ENCODE data around the gene TBCK. TPM values are rescaled to one million over a fixed set of nuclear protein-coding genes. Genes with fewer than 3 reads are reported as not detected.

The TBCK gene
- total and polyA plus RNA-seq, 9 of the 15 experiments (the other 6 are each of a cell fraction or from before 2014, with no cell fraction given), result 5.3 to 26.6 (median 16.2) TPM

DNA sequence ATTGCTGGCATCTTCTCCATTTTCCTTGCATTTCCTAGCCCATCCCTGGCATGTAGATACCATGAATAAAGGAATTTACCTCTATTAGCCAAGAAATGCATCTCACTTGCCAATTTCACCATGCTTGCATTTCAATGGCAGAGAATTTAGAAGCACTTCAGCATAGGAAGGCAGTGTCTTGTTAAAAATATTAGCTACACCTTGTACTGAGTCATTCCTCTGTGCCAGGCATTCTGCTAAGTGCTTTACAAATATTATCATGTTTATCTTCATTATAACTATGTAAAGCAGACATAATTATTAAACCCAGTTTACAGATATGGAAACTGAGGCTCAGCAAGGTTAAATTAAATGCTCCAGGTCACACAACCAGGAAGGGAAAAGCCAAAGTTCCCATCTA lies 282.5 kb downstream of the TBCK start:
- Histone ChIP-seq H3K9ac (ENCODE audit: insufficient read depth in 1 of 2, low read depth in 2 of 2, low read length in 2 of 2) (no peak overlapping the region), H3K9me1 (ENCODE audit: control insufficient read depth, insufficient read depth, low read length) (no peaks in the 10 kb centered on the region), H3K4me1 (replicated peaks in 1 of 2; ENCODE audit: control insufficient read depth in 2 of 2, insufficient read depth in 2 of 2, low read length in 2 of 2) (no peaks in the 10 kb centered on the region), H3K4me2 (ENCODE audit: insufficient read depth, low read length) (no peak overlapping the region), H4K20me1 (replicated peaks; ENCODE audit: control insufficient read depth, insufficient read depth, low read length) (no peaks in the 10 kb centered on the region), H3K4me3 (no peak overlapping the region), H3K79me2 (ENCODE audit: control insufficient read depth, insufficient read depth, low read length) (no peaks in the 10 kb centered on the region), H3K9me3 (replicated peaks; ENCODE audit: control insufficient read depth, insufficient read depth, low read depth, low read length) (no peaks in the 10 kb centered on the region), H3K27me3 (ENCODE audit: control insufficient read depth in 2 of 2, insufficient read depth in 2 of 2, low read length in 2 of 2) (no peaks in the 10 kb centered on the region; a peak in 1 of 5 replicates), H2AFZ (ENCODE audit: low read depth, low read length) (no peak overlapping the region), H3K36me3 (ENCODE audit: control insufficient read depth, insufficient read depth, low read length) (no peaks in the 10 kb centered on the region), H3K27ac (ENCODE audit: extremely low read depth, low read depth, low read length) (no peak overlapping the region)
- ChIA-PET CTCF (ENCODE audit: low intra/inter-chr PET ratio) (no interaction called here), POLR2A (interaction anchor here (0.6 kb wide), 1 partner anchor 74 kb away, joined by 3 read pairs; no protein-coding TSS in a partner anchor)
- DNase-seq (ENCODE audit: extremely low read depth in 1 of 4, low spot score in 3 of 4), result no peak
- no peak for ATAC-seq
- intact Hi-C loops (cut with micrococcal nuclease), result no loop called here
- BruUV-seq (replicated peaks), result no TSS peak
- FAIRE-seq, result no peak
- TF ChIP-seq SMC3 (conservative IDR thresholded peaks at IDR 0.05; ENCODE audit: insufficient read depth, low read depth, low read length) (no peak), SPI1 (IDR thresholded peaks at IDR 0.05; ENCODE audit: borderline replicate concordance, low read depth, low read length) (no peak), ETV5 (CRISPR knock-in tag; IDR thresholded peaks at IDR 0.05; ENCODE audit: low read depth) (no peak), ZNF586 (CRISPR knock-in tag; conservative IDR thresholded peaks at IDR 0.05) (no peak), ZNF695 (CRISPR knock-in tag; IDR thresholded peaks at IDR 0.05) (no peak), RHOXF2B (CRISPR knock-in tag; conservative IDR thresholded peaks at IDR 0.05) (no peak), ZNF408 (CRISPR knock-in tag; IDR thresholded peaks at IDR 0.05; ENCODE audit: low read depth) (no peak), BDP1 (IDR thresholded peaks at IDR 0.05; ENCODE audit: insufficient read depth, insufficient read length) (no peak), NBN (IDR thresholded peaks at IDR 0.05; ENCODE audit: low read depth) (no peak)
- TF ChIP-seq, protein P1, sequence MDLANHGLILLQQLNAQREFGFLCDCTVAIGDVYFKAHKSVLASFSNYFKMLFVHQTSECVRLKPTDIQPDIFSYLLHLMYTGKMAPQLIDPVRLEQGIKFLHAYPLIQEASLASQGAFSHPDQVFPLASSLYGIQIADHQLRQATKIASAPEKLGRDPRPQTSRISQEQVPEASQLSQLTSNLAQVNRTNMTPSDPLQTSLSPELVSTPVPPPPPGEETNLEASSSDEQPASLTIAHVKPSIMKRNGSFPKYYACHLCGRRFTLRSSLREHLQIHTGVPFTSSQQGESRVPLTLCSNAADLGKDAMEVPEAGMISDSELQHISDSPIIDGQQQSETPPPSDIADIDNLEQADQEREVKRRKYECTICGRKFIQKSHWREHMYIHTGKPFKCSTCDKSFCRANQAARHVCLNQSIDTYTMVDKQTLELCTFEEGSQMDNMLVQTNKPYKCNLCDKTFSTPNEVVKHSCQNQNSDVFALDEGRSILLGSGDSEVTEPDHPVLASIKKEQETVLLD (IDR thresholded peaks at IDR 0.05), result no peak
- TF ChIP-seq, protein P2, sequence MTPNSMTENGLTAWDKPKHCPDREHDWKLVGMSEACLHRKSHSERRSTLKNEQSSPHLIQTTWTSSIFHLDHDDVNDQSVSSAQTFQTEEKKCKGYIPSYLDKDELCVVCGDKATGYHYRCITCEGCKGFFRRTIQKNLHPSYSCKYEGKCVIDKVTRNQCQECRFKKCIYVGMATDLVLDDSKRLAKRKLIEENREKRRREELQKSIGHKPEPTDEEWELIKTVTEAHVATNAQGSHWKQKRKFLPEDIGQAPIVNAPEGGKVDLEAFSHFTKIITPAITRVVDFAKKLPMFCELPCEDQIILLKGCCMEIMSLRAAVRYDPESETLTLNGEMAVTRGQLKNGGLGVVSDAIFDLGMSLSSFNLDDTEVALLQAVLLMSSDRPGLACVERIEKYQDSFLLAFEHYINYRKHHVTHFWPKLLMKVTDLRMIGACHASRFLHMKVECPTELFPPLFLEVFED (CRISPR knock-in tag; conservative IDR thresholded peaks at IDR 0.05), result no peak
- in situ Hi-C loops (cut with MboI), result no loop called here

All from K562 (cell line).